MM.1S (cell line): ENCODE results near the gene SYT2.

Source experiments
- DNase-seq: peaks from one replicate; pipeline ENCODE4 v3.0.0-alpha.2; 2015
- H2AFZ ChIP-seq: fragments of 300-600 bp; sonication (generic); 2 replicates; pipeline ENCODE4 v1.6.0; 2016; ENCODE audit warnings: antibody characterized with exemption, low read length
- H3F3A ChIP-seq: fragments of 300-600 bp; sonication (generic); 2 replicates; pipeline ENCODE4 v1.6.1; 2016; ENCODE audit warnings: mild to moderate bottlenecking, antibody characterized with exemption, low read length, moderate library complexity, mixed read lengths; ENCODE audit not compliant: insufficient read depth
- H3K27ac ChIP-seq: fragments of 300-600 bp; sonication (generic); 2 replicates; pipeline ENCODE4 v1.5.1; 2016; ENCODE audit warnings: mild to moderate bottlenecking, low read length
- H3K27me3 ChIP-seq: fragments of 300-600 bp; sonication (generic); replicated peaks from 2 replicates; pipeline ENCODE4 v1.6.0; 2016; ENCODE audit warnings: low read length; ENCODE audit not compliant: insufficient read depth
- H3K36me3 ChIP-seq: fragments of 300-600 bp; sonication (generic); replicated peaks from 2 replicates; pipeline ENCODE4 v1.6.1; 2016; ENCODE audit warnings: mild to moderate bottlenecking, low read length, mixed read lengths; ENCODE audit not compliant: insufficient read depth
- H3K4me1 ChIP-seq: fragments of 300-600 bp; sonication (generic); 2 replicates; pipeline ENCODE4 v1.6.1; 2016; ENCODE audit warnings: low read length, mixed read lengths
- H3K4me2 ChIP-seq: fragments of 300-600 bp; sonication (generic); 2 replicates; pipeline ENCODE4 v1.6.0; 2016; ENCODE audit warnings: low read depth, low read length
- H3K4me3 ChIP-seq: fragments of 300-600 bp; sonication (generic); 2 replicates; pipeline ENCODE4 v1.5.1; 2016; ENCODE audit warnings: low read length, mixed read lengths
- H3K79me2 ChIP-seq: fragments of 300-600 bp; sonication (generic); 2 replicates; pipeline ENCODE4 v1.6.1; 2016; ENCODE audit warnings: mixed run types, low read length, mixed read lengths
- H3K9ac ChIP-seq: fragments of 300-600 bp; sonication (generic); 2 replicates; pipeline ENCODE4 v1.6.1; 2016; ENCODE audit warnings: low read length, mixed read lengths
- H3K9me2 ChIP-seq: fragments of 300-600 bp; sonication (generic); replicated peaks from 2 replicates; pipeline ENCODE4 v1.6.1; 2016; ENCODE audit warnings: mild to moderate bottlenecking, low read length, mixed read lengths; ENCODE audit not compliant: insufficient read depth
- H3K9me3 ChIP-seq: fragments of 300-600 bp; sonication (generic); replicated peaks from 2 replicates; pipeline ENCODE4 v1.6.1; 2016; ENCODE audit warnings: mild to moderate bottlenecking, low read length, mixed read lengths; ENCODE audit not compliant: insufficient read depth
- H4K20me1 ChIP-seq: fragments of 300-600 bp; sonication (generic); 2 replicates; pipeline ENCODE4 v1.6.1; 2016; ENCODE audit warnings: mild to moderate bottlenecking, low read length, moderate library complexity, mixed read lengths; ENCODE audit not compliant: insufficient read depth
- EZH2 ChIP-seq: fragments of 300-600 bp; sonication (generic); optimal IDR thresholded peaks from 2 replicates; pipeline ENCODE3; 2017; ENCODE audit warnings: low read depth, mild to moderate bottlenecking, antibody characterized with exemption, low read length, mixed read lengths
- EZH2phosphoT487 ChIP-seq: fragments of 300-600 bp; sonication (generic); IDR thresholded peaks from 2 replicates; pipeline ENCODE4 v1.6.1; 2018; ENCODE audit warnings: antibody characterized with exemption, low read length
- TF ChIP-seq, protein P1 (sequence below): fragments of 300-600 bp; sonication (generic); IDR thresholded peaks from 2 replicates; pipeline ENCODE4 v1.5.1; 2016; ENCODE audit warnings: antibody characterized with exemption, low read length, mixed read lengths

Gene SYT2

DNA sequence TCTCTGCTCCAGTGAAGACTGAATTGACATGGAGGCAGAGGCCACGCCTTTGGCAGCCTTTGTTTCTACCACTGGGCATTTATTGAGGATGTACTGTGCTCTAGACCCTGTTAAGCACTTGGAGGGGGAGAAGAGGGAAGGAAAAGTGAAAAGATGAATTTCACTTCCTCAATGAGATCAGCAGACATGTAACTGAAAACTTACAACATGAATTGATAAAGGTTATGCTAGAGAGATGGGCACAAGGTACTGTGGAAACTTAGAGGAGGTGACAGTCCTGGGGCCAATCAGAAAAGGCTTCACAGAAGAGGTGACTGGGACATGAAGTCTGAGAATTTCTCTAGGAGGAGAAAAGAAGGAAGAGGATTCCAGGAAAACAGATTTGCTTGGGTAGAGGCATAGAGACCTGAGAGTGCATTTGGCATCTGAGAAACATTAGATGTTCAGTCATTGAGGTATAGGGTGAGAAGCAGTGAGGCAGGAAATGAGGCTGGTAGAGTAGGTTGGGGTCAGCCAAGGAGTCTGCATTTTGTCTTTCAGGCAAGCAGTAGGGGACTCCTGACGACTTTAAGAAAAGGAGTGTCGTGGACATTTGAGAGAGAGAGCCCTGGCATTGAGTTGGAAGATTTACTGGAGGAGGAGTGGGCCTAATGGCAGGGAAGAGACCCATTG is 113.0 kb downstream of the SYT2 start:
- DNase-seq, result no peak
- Histone ChIP-seq H2AFZ (no peak overlapping the region), H3K4me3 (no peak overlapping the region), H3K27ac (no peak overlapping the region), H3K9ac (no peak overlapping the region), H3K4me2 (no peak overlapping the region), H3K36me3 (no peaks in the 10 kb centered on the region), H3K79me2 (no peaks in the 10 kb centered on the region), H4K20me1 (no peaks in the 10 kb centered on the region), H3K4me1 (no peaks in the 10 kb centered on the region), H3K9me3 (no peaks in the 10 kb centered on the region), H3K9me2 (no peaks in the 10 kb centered on the region), H3F3A (no peaks in the 10 kb centered on the region), H3K27me3 (no peaks in the 10 kb centered on the region)
- TF ChIP-seq EZH2phosphoT487 (no peak), EZH2 (no peak)
- TF ChIP-seq, protein P1, sequence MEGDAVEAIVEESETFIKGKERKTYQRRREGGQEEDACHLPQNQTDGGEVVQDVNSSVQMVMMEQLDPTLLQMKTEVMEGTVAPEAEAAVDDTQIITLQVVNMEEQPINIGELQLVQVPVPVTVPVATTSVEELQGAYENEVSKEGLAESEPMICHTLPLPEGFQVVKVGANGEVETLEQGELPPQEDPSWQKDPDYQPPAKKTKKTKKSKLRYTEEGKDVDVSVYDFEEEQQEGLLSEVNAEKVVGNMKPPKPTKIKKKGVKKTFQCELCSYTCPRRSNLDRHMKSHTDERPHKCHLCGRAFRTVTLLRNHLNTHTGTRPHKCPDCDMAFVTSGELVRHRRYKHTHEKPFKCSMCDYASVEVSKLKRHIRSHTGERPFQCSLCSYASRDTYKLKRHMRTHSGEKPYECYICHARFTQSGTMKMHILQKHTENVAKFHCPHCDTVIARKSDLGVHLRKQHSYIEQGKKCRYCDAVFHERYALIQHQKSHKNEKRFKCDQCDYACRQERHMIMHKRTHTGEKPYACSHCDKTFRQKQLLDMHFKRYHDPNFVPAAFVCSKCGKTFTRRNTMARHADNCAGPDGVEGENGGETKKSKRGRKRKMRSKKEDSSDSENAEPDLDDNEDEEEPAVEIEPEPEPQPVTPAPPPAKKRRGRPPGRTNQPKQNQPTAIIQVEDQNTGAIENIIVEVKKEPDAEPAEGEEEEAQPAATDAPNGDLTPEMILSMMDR, result no peak

DNA sequence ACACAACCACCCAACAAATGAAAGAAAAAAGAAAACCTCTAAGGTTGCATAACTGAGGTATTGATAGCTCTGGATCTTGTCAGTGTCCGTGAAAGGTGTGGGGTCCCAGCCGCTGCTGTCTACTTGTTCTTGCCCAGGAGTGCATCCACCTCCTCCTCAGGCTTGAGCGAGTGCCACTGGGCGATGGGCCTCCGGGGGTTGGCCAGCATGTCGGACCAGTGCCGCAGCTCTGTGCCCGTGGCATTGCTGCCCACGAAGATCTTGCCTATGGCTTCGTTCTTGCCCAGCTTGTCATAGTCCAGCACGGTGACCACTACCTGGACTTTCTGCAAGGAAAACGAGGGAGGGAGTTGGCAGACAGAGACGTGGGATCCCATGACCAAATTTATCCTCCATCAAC is 113.6 kb downstream of the SYT2 start:
- Histone ChIP-seq H3K4me2 (no peak overlapping the region), H3K79me2 (no peaks in the 10 kb centered on the region), H2AFZ (no peak overlapping the region), H4K20me1 (no peaks in the 10 kb centered on the region), H3K9me3 (no peaks in the 10 kb centered on the region), H3K4me1 (no peaks in the 10 kb centered on the region), H3K9ac (no peak overlapping the region), H3K9me2 (no peaks in the 10 kb centered on the region), H3F3A (no peaks in the 10 kb centered on the region), H3K27me3 (no peaks in the 10 kb centered on the region), H3K36me3 (no peaks in the 10 kb centered on the region), H3K4me3 (no peak overlapping the region), H3K27ac (no peak overlapping the region)
- no peak for TF ChIP-seq EZH2phosphoT487
- DNase-seq, result no peak

DNA sequence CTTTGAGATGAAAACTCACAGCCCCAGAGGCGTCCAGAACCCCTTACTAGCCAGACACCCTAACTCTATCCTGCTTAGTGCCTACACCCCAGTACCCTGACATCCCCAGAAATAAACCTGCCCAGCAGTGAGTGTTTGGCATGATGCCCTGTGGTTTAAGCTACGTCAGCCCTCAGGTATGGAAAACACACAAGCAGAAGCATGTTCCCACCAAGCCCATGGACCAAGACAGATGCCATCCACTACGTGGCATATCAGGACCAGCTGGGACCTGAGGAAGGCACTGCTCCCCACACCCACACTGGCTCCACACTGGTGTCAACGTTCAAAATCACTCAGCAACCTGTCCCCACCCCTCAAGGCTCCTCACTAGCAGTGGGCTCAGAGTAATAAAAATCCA is 116.4 kb downstream of the SYT2 start:
- Histone ChIP-seq H3F3A (no peaks in the 10 kb centered on the region), H3K27ac (no peak overlapping the region), H3K9me3 (no peaks in the 10 kb centered on the region), H4K20me1 (no peaks in the 10 kb centered on the region), H3K4me1 (no peaks in the 10 kb centered on the region), H3K4me2 (no peak overlapping the region), H3K9me2 (no peaks in the 10 kb centered on the region), H3K27me3 (no peaks in the 10 kb centered on the region), H3K36me3 (no peaks in the 10 kb centered on the region), H3K9ac (no peak overlapping the region), H2AFZ (no peak overlapping the region), H3K4me3 (no peak overlapping the region), H3K79me2 (no peaks in the 10 kb centered on the region)
- DNase-seq, result no peak
- TF ChIP-seq, protein P1, result no peak

DNA sequence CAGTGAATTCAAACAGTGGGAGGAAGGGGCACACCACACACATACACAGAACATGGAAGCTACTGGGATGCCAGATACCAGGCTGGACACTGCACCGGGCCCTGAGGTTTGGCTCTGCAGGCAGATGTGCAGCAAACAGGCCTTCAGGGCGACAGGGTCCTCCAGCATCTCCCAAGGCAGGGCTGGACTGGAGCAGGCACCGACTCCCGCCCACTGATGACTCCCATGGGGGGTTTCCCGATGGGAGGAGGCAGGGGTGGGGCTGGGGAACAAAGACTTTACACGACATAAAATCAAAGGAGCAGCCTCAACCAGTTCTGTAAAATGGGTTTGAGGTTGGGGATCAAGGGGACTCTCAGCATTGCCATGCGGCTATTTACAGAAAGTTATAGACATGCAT is 118.1 kb downstream of the SYT2 start:
- TF ChIP-seq EZH2phosphoT487 (no peak), EZH2 (no peak)
- TF ChIP-seq, protein P1, result no peak
- H4K20me1 ChIP-seq, result no peaks in the 10 kb centered on the region
- H3K4me2 ChIP-seq, result no peak overlapping the region
- H3K4me3 ChIP-seq, result no peak overlapping the region
- H3K9ac ChIP-seq, result no peak overlapping the region
- H3K27ac ChIP-seq, result no peak overlapping the region
- no peaks in the 10 kb centered on the region for H3K9me2 ChIP-seq
- H3K79me2 ChIP-seq, result no peaks in the 10 kb centered on the region
- H3K4me1 ChIP-seq, result no peaks in the 10 kb centered on the region
- no peaks in the 10 kb centered on the region for H3K36me3 ChIP-seq
- H3K9me3 ChIP-seq, result no peaks in the 10 kb centered on the region
- H3K27me3 ChIP-seq, result no peaks in the 10 kb centered on the region
- DNase-seq, result no peak
- no peaks in the 10 kb centered on the region for H3F3A ChIP-seq
- no peak overlapping the region for H2AFZ ChIP-seq
